GM18858 (cell line): ENCODE data around the gene WDR6.

Experiments used
- ATAC-seq: cut with Tn5 transposase; IDR thresholded peaks from one replicate; pipeline ENCODE4 v1.9.1; 2021; ENCODE audit not compliant: unreplicated experiment

The WDR6 gene

GRCh38 chr3:49028673-49029562, 21.7 kb downstream of the WDR6 start, which contains the start of gene IMPDH2:
IMPDH2 (minus strand) TSS chr3:49029398; CDS start chr3:49029350, 48 bp downstream.
- ATAC-seq, result peak; percentile 76

GRCh38 chr3:49029563-49029884, 22.3 kb downstream of the WDR6 start:
- no peak for ATAC-seq

GRCh38 chr3:49030321-49030720, 23.1 kb downstream of the WDR6 start:
- no peak for ATAC-seq

- ATAC-seq, result no peak
Observed at GRCh38 chr3:49032646-49033304, 25.6 kb downstream of the WDR6 start.

GRCh38 chr3:49034650-49035049, 27.5 kb downstream of the WDR6 start:
- ATAC-seq, result no peak

- no peak for ATAC-seq
Observed at GRCh38 chr3:49035281-49035680, 28.1 kb downstream of the WDR6 start.

GRCh38 chr3:49053543-49053942, 46.4 kb downstream of the WDR6 start:
- ATAC-seq, result no peak

- ATAC-seq, result no peak
Observed at GRCh38 chr3:49054344-49054862, 47.2 kb downstream of the WDR6 start.

- no peak for ATAC-seq
Observed at GRCh38 chr3:49057268-49057667, 50.1 kb downstream of the WDR6 start.

GRCh38 chr3:49058011-49058410, 50.8 kb downstream of the WDR6 start:
- no peak for ATAC-seq
